Measurements from ENCODE around the gene NPIPA7.
"Not testable (repeated sequence)": the region's sequence is repeated elsewhere in the genome, so short reads cannot be mapped to it uniquely, and the experiment has no call there.

NPIPA7 gene

DNA sequence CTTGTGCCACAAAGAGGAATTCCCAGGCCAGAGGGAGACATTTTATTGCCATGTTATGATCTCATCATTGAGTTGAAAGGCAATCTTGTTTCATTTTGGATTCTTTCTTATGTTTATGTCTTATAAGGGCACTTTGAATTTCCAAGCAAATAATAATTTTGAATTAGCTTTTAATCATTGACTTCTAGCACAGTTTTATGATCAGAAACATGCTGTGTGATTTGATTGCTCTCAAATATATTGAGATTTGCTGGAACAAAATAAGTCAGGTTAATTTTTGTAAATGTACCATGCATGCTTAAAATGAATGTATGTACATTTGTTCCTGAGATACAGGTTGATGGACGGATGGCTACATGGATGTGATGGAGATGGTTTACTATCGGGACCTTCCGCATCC, at the start of gene NPIPA7:
TSS of gene NPIPA7 (plus strand) at position 301 of the 400 bp plus-strand sequence. CDS start 105 bp downstream, outside the sequence.
- not testable (repeated sequence) for DNase-seq (ENCODE audit: insufficient read length, low spot score); FAIRE-seq

GRCh38 chr16:16331466-16331865, 47.5 kb upstream of the NPIPA7 start:
- FAIRE-seq; DNase-seq (ENCODE audit: insufficient read length, low spot score): not testable (repeated sequence)

DNA sequence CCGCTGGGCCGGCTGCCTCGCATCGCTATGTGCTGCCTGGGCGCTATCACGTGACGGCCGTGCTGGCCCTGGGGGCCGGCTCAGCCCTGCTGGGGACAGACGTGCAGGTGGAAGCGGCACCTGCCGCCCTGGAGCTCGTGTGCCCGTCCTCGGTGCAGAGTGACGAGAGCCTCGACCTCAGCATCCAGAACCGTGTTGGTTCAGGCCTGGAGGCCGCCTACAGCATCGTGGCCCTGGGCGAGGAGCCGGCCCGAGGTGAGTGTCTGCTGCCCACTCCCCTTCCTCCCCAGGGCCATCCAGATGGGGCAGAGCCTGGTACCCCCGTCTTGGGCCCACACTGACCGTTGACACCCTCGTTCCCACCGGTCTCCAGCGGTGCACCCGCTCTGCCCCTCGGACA, 21.4 kb upstream of the NPIPA7 start:
- DNase-seq (ENCODE audit: insufficient read length, low spot score); FAIRE-seq: not testable (repeated sequence)

DNA sequence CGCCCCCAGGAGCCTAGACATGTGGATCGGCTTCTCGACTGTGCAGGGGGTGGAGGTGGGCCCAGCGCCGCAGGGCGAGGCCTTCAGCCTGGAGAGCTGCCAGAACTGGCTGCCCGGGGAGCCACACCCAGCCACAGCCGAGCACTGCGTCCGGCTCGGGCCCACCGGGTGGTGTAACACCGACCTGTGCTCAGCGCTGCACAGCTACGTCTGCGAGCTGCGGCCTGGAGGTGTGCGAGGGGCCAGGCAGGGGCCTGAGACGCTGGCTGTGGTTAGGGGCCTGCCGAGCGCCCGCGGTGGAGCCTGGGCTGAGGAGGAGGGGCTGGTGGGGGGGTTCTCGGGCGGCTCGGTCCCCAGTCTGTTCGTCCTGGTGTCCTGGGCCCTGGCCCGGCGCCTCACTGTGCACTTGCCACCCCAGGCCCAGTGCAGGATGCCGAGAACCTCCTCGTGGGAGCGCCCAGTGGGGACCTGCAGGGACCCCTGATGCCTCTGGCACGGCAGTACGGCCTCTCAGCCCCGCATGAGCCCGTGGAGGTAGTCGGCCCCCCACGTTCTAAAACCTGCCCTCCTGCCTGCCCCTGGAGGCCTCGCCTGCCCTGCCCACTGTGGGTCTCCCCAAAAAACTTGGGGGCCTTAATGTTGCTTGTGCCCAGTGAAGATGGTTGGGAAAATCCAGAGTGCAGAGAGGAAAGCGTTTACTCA, 20.2 kb upstream of the NPIPA7 start:
- DNase-seq (ENCODE audit: insufficient read length, low spot score); FAIRE-seq: not testable (repeated sequence)

- not testable (repeated sequence) for DNase-seq (ENCODE audit: insufficient read length, low spot score); FAIRE-seq
These were observed 15.3 kb upstream of the NPIPA7 start for GRCh38 chr16:16363595-16363994.

GRCh38 chr16:16364100-16364499, 14.8 kb upstream of the NPIPA7 start:
- DNase-seq (ENCODE audit: insufficient read length, low spot score); FAIRE-seq: not testable (repeated sequence)

DNA sequence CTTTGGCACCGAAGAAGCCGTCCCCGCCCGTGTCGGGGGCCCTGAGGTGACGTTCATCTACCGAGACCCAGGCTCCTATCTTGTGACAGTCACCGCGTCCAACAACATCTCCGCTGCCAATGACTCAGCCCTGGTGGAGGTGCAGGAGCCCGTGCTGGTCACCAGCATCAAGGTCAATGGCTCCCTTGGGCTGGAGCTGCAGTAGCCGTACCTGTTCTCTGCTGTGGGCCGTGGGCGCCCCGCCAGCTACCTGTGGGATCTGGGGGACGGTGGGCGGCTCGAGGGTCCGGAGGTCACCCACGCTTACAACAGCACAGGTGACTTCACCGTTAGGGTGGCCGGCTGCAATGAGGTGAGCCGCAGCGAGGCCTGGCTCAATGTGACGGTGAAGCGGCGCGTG, 14.2 kb upstream of the NPIPA7 start:
- not testable (repeated sequence) for FAIRE-seq; DNase-seq (ENCODE audit: insufficient read length, low spot score)

GRCh38 chr16:16365319-16365718, 13.6 kb upstream of the NPIPA7 start:
- not testable (repeated sequence) for DNase-seq (ENCODE audit: insufficient read length, low spot score); FAIRE-seq

GRCh38 chr16:16365851-16366250, 13.1 kb upstream of the NPIPA7 start:
- not testable (repeated sequence) for FAIRE-seq; DNase-seq (ENCODE audit: insufficient read length, low spot score)

DNA sequence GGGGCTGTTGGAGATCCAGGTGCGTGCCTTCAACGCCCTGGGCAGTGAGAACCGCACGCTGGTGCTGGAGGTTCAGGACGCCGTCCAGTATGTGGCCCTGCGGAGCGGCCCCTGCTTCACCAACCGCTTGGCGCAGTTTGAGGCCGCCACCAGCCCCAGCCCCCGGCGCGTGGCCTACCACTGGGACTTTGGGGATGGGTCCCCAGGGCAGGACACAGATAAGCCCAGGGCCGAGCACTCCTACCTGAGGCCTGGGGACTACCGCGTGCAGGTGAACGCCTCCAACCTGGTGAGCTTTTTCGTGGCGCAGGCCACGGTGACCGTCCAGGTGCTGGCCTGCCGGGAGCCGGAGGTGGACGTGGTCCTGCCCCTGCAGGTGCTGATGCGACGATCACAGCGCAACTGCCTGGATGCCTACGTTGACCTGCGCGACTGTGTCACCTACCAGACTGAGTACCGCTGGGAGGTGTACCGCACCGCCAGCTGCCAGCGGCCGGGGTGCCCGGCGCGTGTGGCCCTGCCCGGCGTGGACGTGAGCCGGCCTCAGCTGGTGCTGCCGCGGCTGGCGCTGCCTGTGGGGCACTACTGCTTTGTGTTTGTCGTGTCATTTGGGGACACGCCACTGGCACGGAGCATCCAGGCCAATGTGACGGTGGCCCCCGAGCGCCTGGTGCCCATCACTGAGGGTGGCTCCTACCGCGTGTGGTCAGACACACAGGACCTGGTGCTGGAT, 12.2 kb upstream of the NPIPA7 start:
- not testable (repeated sequence) for FAIRE-seq; DNase-seq (ENCODE audit: insufficient read length, low spot score)

GRCh38 chr16:16367285-16367628, 11.7 kb upstream of the NPIPA7 start:
- DNase-seq (ENCODE audit: insufficient read length, low spot score); FAIRE-seq: not testable (repeated sequence)

- DNase-seq (ENCODE audit: insufficient read length, low spot score); FAIRE-seq: not testable (repeated sequence)
These were observed 9.7 kb upstream of the NPIPA7 start for GRCh38 chr16:16369081-16369856.

GRCh38 chr16:16371136-16371735, 7.7 kb upstream of the NPIPA7 start:
- not testable (repeated sequence) for FAIRE-seq; DNase-seq (ENCODE audit: insufficient read length, low spot score)

GRCh38 chr16:16374192-16374591, 4.7 kb upstream of the NPIPA7 start:
- FAIRE-seq; DNase-seq (ENCODE audit: insufficient read length, low spot score): not testable (repeated sequence)

GRCh38 chr16:16399685-16400084, 20.7 kb downstream of the NPIPA7 start:
- FAIRE-seq: not testable (repeated sequence)

DNA sequence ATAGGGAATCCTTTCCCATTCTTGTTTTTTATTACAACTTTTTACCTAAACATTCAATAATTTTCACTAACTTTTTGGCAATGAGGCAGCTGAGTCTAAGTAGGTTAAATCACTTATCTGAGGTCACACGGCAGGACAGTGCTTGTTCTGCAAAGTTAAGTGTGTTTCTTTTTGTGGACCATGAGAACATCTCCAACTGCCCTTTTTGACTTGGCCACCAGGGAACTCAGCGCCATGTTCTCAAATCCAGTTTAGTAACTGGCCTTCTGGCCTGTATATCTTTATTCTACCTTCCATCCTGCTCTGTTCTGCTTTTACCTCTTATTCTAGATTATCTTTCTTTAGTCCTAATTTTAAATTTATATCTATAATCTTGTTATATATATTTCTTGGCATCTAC, 23.4 kb downstream of the NPIPA7 start:
- FAIRE-seq: not testable (repeated sequence)

More at GRCh38 chr16:16399685-16400084, 20.7 kb downstream of the NPIPA7 start:
- DNase-seq (ENCODE audit: insufficient read length, low spot score): not testable (repeated sequence)

GRCh38 chr16:16404283-16404682, 25.3 kb downstream of the NPIPA7 start:
- not testable (repeated sequence) for DNase-seq (ENCODE audit: insufficient read length, low spot score); FAIRE-seq

More for the DNA sequence above, 23.4 kb downstream of the NPIPA7 start:
- DNase-seq (ENCODE audit: insufficient read length, low spot score): not testable (repeated sequence)

DNA sequence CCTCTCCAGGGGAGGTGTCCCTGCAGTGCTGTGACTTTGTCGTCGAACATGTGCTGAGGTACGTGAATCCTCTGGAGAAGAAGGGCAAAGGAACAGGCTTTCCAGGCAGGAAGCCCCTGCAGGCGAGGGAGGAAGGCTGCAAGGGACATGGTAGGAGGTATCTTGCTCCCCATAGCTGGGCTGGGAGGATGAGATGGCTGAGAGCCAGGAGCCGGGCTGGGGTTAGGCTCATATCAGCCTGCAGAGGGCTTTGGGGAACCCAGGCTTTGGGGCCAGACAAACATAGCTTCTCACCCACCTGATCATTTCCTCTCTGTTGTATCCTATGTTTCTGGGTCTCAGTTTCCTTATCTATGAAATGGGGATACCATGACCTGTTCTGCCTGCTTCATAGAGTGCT, 26.5 kb downstream of the NPIPA7 start:
- FAIRE-seq; DNase-seq (ENCODE audit: insufficient read length, low spot score): not testable (repeated sequence)

GRCh38 chr16:16408430-16408829, 29.5 kb downstream of the NPIPA7 start:
- not testable (repeated sequence) for FAIRE-seq

DNA sequence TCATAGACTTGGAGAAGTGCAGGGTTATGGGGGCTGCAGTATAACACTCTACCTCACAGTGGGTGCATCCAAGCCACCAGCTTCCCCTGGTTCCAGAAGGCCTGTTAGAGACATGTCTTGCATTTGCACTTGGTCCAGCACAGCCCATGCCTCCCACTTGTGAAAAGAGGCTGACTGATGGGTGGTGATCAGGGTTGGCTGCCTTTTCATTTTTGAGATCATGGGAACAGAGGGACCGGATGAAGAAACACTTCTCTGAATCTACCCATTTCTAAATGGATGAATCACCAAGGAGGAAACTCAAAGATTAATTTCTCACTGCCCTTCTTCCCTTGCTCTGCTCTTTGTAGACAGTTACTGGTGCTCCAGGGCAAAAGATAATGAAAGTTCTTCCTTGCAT, 34.8 kb downstream of the NPIPA7 start:
- FAIRE-seq; DNase-seq (ENCODE audit: insufficient read length, low spot score): not testable (repeated sequence)

More at GRCh38 chr16:16408430-16408829, 29.5 kb downstream of the NPIPA7 start:
- not testable (repeated sequence) for DNase-seq (ENCODE audit: insufficient read length, low spot score)
